ENCODE measurements around the gene AKAP5.

AKAP5 gene

GRCh38 chr14:64422756-64423155, 42.5 kb upstream of the AKAP5 start:
- TF ChIP-seq CTCF (IDR thresholded peaks at IDR 0.05), result no peak
- Histone ChIP-seq H3K27ac (no peak overlapping the region), H3K4me3 (no peak overlapping the region)
- DNase-seq (ENCODE audit: low spot score), result no peak

GRCh38 chr14:64423987-64424386, 41.3 kb upstream of the AKAP5 start:
- no peak for DNase-seq (ENCODE audit: low spot score)
- H3K4me3 ChIP-seq, result no peak overlapping the region
- TF ChIP-seq CTCF (IDR thresholded peaks at IDR 0.05), result no peak
- H3K27ac ChIP-seq, result no peak overlapping the region

- TF ChIP-seq CTCF (IDR thresholded peaks at IDR 0.05), result no peak
- Histone ChIP-seq H3K27ac (no peak overlapping the region), H3K4me3 (no peak overlapping the region)
- DNase-seq (ENCODE audit: low spot score), result no peak
Measured at GRCh38 chr14:64434528-64434927, 30.8 kb upstream of the AKAP5 start.

- no peak for TF ChIP-seq CTCF (IDR thresholded peaks at IDR 0.05)
- no peak for DNase-seq (ENCODE audit: low spot score)
- Histone ChIP-seq H3K27ac (peak overlapping the region; percentile 62 to 84), H3K4me3 (no peak overlapping the region)
Measured at GRCh38 chr14:64438181-64438841, 27.0 kb upstream of the AKAP5 start.

GRCh38 chr14:64439141-64439540, 26.2 kb upstream of the AKAP5 start:
- peak overlapping the region; percentile 62 to 84 for H3K27ac ChIP-seq
- TF ChIP-seq CTCF (IDR thresholded peaks at IDR 0.05), result no peak
- no peak overlapping the region for H3K4me3 ChIP-seq
- DNase-seq (ENCODE audit: low spot score), result no peak

GRCh38 chr14:64440494-64440893, 24.8 kb upstream of the AKAP5 start:
- H3K4me3 ChIP-seq, result no peak overlapping the region
- no peak overlapping the region for H3K27ac ChIP-seq
- DNase-seq (ENCODE audit: low spot score), result no peak
- TF ChIP-seq CTCF (IDR thresholded peaks at IDR 0.05), result no peak

GRCh38 chr14:64442300-64442988, 22.9 kb upstream of the AKAP5 start:
- no peak for TF ChIP-seq CTCF (IDR thresholded peaks at IDR 0.05)
- no peak overlapping the region for H3K4me3 ChIP-seq
- no peak for DNase-seq (ENCODE audit: low spot score)
- peak overlapping the region; percentile 63 to 67 for H3K27ac ChIP-seq
